CD8-positive, alpha-beta memory T cell (primary cell): ENCODE measurements around the gene CUL3. TPM values are rescaled to one million over a fixed set of nuclear protein-coding genes. Genes with fewer than 3 reads are reported as not detected.
"Not testable (repeated sequence)": the region's sequence is repeated elsewhere in the genome, so short reads cannot be mapped to it uniquely, and the experiment has no call there.

Experiments used
- CTCF ChIA-PET: fragments of 350-600 bp; sonication (Branson Sonifier 250); formaldehyde crosslinking; loops from one replicate; lab custom pipeline; 2021; ENCODE audit warnings: antibody characterized with exemption; lab: Charles Lee
- POLR2A ChIA-PET: fragments of 350-600 bp; sonication (Branson Sonifier 250); formaldehyde crosslinking; loops from one replicate; lab custom pipeline; 2021; ENCODE audit warnings: antibody characterized with exemption; lab: Charles Lee
- DNase-seq, 5 donors: peaks; one replicate each; pipeline versions ENCODE4 v3.0.0 to v3.0.0-alpha.2; 2020 to 2022; ENCODE audit warnings: mixed read lengths in 1 of 5
- H3K27ac ChIP-seq: one replicate; pipeline ENCODE4 v1.7.0; 2013; ENCODE audit warnings: low read depth, mild to moderate bottlenecking, low read length, moderate library complexity
- H3K27me3 ChIP-seq: 2 replicates; pipeline ENCODE4 v1.7.0; 2013; ENCODE audit warnings: low read length, mild to moderate bottlenecking; ENCODE audit not compliant: insufficient read depth, poor library complexity, severe bottlenecking
- H3K36me3 ChIP-seq: 2 replicates; pipeline ENCODE4 v1.7.0; 2013; ENCODE audit warnings: mild to moderate bottlenecking, low read length, moderate library complexity; ENCODE audit not compliant: insufficient read depth
- H3K4me1 ChIP-seq: 2 replicates; pipeline ENCODE4 v1.7.0; 2013; ENCODE audit warnings: mild to moderate bottlenecking, low read length, moderate library complexity; ENCODE audit not compliant: insufficient read depth
- H3K4me3 ChIP-seq: 2 replicates; pipeline ENCODE4 v1.7.0; 2013; ENCODE audit warnings: mild to moderate bottlenecking, low read length
- H3K9me3 ChIP-seq: 2 replicates; pipeline ENCODE4 v1.7.0; 2013; ENCODE audit warnings: mild to moderate bottlenecking, low read length
- H3K27ac Mint-ChIP-seq, 8 donors: one replicate each; pipeline ENCODE4 v1.8.0; 2020 to 2021; ENCODE audit warnings: mixed read lengths in 8 of 8, mild to moderate bottlenecking in 6 of 8, inconsistent platforms in 3 of 8, moderate library complexity in 3 of 8
- H3K27me3 Mint-ChIP-seq, 2 donors: one replicate each; pipeline ENCODE4 v1.8.0; 2020 to 2021; ENCODE audit warnings: mixed read lengths in 2 of 2, mild to moderate bottlenecking in 1 of 2, moderate library complexity in 1 of 2
- H3K36me3 Mint-ChIP-seq, 3 donors: one replicate each; pipeline ENCODE4 v1.8.0; 2020 to 2021; ENCODE audit warnings: mixed read lengths in 3 of 3, inconsistent platforms in 1 of 3, mild to moderate bottlenecking in 1 of 3
- H3K4me1 Mint-ChIP-seq, 3 donors: one replicate each; pipeline ENCODE4 v1.8.0; 2020 to 2021; ENCODE audit warnings: mixed read lengths in 3 of 3, inconsistent platforms in 1 of 3, mild to moderate bottlenecking in 1 of 3
- H3K4me3 Mint-ChIP-seq, 7 donors: one replicate each; pipeline ENCODE4 v1.8.0; 2020 to 2021; ENCODE audit warnings: mixed read lengths in 7 of 7, mild to moderate bottlenecking in 6 of 7, moderate library complexity in 4 of 7, inconsistent platforms in 2 of 7
- H3K9me3 Mint-ChIP-seq, 5 donors: one replicate each; pipeline ENCODE4 v1.8.0; 2020 to 2022; ENCODE audit warnings: mixed read lengths in 5 of 5, mild to moderate bottlenecking in 3 of 5, moderate library complexity in 2 of 5, inconsistent platforms in 1 of 5
- polyA plus RNA-seq: library from polyadenylated mRNA; unstranded; fragments of 300-500 nt; fragmentation: Illumina TruSeq; gene quantifications from one replicate; pipeline ENCODE4 v1.2.3, GENCODE V29; 2021
- total RNA-seq, 2 experiments: library from RNA; stranded (reverse); gene quantifications; one replicate each; pipeline ENCODE4 v1.2.3, GENCODE V29; 2021

The CUL3 gene
- total and polyA plus RNA-seq, 3 experiments from 2014 or later, result 58.1 to 104 (median 100) TPM

DNA sequence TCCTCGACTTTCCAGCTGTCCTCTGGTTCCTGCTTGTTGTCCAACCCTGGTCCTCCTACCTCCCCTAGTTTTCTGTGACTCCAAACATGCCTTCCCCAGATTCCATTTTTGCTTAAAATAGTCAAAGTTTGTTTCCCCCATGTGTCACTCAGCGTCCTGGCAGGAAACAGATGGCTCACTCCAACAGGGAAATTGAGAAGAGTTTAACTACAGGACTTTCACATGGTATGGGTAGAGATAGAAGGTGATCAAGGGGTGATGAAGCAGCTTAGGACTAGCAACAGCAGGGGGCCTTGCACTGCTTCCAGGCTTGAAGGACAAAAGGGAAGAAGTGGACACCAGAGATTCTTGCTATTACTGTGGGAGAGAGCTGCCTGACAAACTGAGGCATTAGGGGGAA lies 6.1 kb upstream of the CUL3 start:
- Histone ChIP-seq H3K27me3 (no peaks in the 10 kb centered on the region), H3K4me3 (no peak overlapping the region), H3K4me1 (no peaks in the 10 kb centered on the region), H3K9me3 (no peaks in the 10 kb centered on the region), H3K27ac (no peak overlapping the region), H3K36me3 (no peaks in the 10 kb centered on the region)
- Mint-ChIP-seq H3K4me3 (no peak overlapping the region), H3K9me3 (no peaks in the 10 kb centered on the region), H3K36me3 (no peaks in the 10 kb centered on the region), H3K4me1 (peaks cover 3 to 6% (median 4%) of the 10 kb centered on the region in 3 donors), H3K27ac (no peak overlapping the region), H3K27me3 (peaks cover 2 to 6% of the 10 kb centered on the region in 2 donors)
- no peak for DNase-seq
- POLR2A ChIA-PET, result no interaction called here
- CTCF ChIA-PET, result interaction anchor here (0.9 kb wide), 1 partner anchor 19 kb away, joined by 3 read pairs; no protein-coding TSS in a partner anchor

DNA sequence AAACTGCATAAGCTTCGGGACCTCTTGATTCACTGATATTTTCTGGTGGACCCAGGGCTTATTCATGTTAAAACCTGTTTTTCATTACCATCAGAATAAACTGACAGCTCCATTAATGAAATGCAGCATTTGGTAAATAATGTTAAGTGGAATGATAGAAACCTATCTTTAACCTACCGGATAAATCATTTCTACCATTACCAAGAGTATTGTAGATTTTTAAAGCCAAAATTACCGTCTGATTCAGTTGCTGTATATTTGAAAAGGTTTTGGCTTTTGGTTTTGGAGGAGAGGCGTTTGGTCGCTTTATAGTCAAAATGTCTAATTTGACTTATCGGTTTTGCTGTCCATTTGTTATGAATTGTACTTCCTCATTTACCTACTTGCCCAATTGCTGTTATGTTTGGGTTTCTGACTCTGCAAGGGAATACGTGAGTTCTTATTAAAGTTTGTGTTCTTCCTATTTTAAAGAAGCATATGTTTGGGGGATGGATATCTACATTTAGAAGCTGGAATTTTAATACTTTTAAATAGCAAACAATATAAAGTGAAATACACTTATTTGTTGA lies 1.0 kb upstream of the CUL3 start:
- H3K9me3 ChIP-seq, result no peaks in the 10 kb centered on the region
- DNase-seq, result no peak
- Mint-ChIP-seq H3K36me3 (peaks cover 0 to 29% (median 2%) of the 10 kb centered on the region in 3 donors), H3K27ac (peak overlapping the region in 7 of 8 donors; percentile 10 to 95 (median 91)), H3K4me3 (peak overlapping the region; percentile 92 to 98 (median 96)), H3K9me3 (no peaks in the 10 kb centered on the region), H3K4me1 (peaks cover 29 to 41% (median 37%) of the 10 kb centered on the region in 3 donors), H3K27me3 (peaks cover 0 to 2% of the 10 kb centered on the region in 2 donors)
- no peaks in the 10 kb centered on the region for H3K36me3 ChIP-seq
- POLR2A ChIA-PET, result interaction anchor here (0.5 to 1.6 kb wide), 5 partner anchors 9 to 825 kb away, joined by 3 to 8 read pairs (median 4); no protein-coding TSS in a partner anchor
- H3K27ac ChIP-seq, result peak overlapping the region; percentile 57
- CTCF ChIA-PET, result interaction anchor here (0.9 to 1.3 kb wide), 4 partner anchors 16 to 825 kb away, joined by 3 read pairs; no protein-coding TSS in a partner anchor
- H3K4me3 ChIP-seq, result peak overlapping the region; percentile 88
- peaks cover 30% of the 10 kb centered on the region for H3K4me1 ChIP-seq
- H3K27me3 ChIP-seq, result no peaks in the 10 kb centered on the region

DNA sequence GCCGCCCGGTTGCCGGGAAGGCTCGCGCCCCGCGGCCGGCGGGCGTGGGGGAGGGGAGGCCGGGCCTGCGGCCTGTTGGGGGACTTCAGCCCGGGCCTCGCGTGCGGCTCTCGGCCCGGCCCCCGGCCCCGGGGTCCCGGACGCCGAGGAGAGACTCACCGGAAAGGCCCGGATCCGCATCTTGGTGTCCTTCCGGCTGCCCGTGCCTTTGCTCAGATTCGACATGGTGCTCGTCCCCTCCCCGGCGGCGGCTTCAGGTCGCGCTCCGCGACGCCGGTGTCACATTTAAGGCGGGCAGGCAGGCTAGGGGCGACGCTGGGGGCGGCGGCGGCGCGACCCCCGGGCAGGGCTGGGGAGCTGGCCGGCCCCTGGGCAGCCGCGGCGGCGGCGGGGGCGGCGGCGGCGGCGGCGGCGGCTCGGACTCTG lies 365 bp downstream of the CUL3 start:
- Mint-ChIP-seq H3K27ac (peak overlapping the region; percentile 86 to 97 (median 92)), H3K36me3 (peaks cover 0 to 33% (median 5%) of the 10 kb centered on the region in 3 donors), H3K27me3 (no peaks in the 10 kb centered on the region), H3K4me3 (peak overlapping the region; percentile 82 to 98 (median 94)), H3K9me3 (no peaks in the 10 kb centered on the region), H3K4me1 (peaks cover 43 to 55% (median 51%) of the 10 kb centered on the region in 3 donors)
- no peaks in the 10 kb centered on the region for H3K36me3 ChIP-seq
- DNase-seq, result peak; percentile 48 to 78 (median 55)
- H3K27me3 ChIP-seq, result no peaks in the 10 kb centered on the region
- ChIA-PET POLR2A (interaction anchor here (1.0 to 1.6 kb wide), 2 partner anchors 10 to 824 kb away, joined by 3 to 5 read pairs; no protein-coding TSS in a partner anchor), CTCF (interaction anchor here (1.3 kb wide), 1 partner anchor 824 kb away, joined by 3 read pairs; no protein-coding TSS in a partner anchor)
- no peaks in the 10 kb centered on the region for H3K9me3 ChIP-seq
- H3K4me1 ChIP-seq, result peaks cover 44% of the 10 kb centered on the region
- no peak overlapping the region for H3K4me3 ChIP-seq
- H3K27ac ChIP-seq, result peak overlapping the region; percentile 54

DNA sequence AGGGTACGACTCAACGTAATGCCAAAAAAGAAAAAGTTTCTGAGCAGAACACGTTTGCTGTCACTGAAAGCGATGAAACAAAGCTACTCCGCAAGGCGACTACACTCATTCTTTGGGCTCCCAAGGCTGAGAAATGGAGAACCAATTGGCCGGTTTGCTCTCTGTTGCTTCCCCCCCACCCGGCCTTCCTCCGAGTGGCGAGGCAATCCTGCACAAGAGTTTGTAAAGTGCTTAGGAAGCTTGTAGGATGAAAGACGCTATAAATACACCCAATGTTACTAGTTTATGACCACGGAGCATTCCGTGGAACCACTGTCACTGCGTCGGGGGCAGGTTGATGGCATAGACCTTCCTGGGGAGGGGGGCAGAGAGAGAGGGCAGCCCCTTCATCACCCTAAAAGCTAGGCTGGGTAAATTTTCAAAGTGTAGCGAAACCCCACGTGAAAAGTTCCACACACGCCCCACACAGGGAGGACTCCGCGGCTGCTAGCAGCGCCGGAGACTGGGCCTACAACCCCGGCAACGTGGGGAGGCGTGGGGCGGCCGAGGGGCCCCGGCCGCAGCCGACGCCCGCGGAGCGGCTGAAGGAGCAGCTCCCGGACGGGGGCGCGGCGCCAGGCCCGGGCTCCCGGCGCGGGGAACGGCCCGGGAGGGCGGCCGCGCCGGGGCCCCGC lies 915 bp downstream of the CUL3 start:
- peak in 2 of 5 donors; percentile 3 to 28 for DNase-seq
- Histone ChIP-seq H3K4me3 (peak overlapping the region; percentile 89), H3K27me3 (no peaks in the 10 kb centered on the region), H3K36me3 (no peaks in the 10 kb centered on the region), H3K27ac (peak overlapping the region; percentile 64), H3K9me3 (no peaks in the 10 kb centered on the region), H3K4me1 (peaks cover 50% of the 10 kb centered on the region)
- H3K27ac Mint-ChIP-seq, result peak overlapping the region; percentile 90 to 99 (median 94)
- H3K4me3 Mint-ChIP-seq, result peak overlapping the region; percentile 90 to 100 (median 98)
- no peaks in the 10 kb centered on the region for H3K27me3 Mint-ChIP-seq
- H3K4me1 Mint-ChIP-seq, result peaks cover 49 to 60% (median 56%) of the 10 kb centered on the region in 3 donors
- H3K9me3 Mint-ChIP-seq, result no peaks in the 10 kb centered on the region
- ChIA-PET POLR2A (interaction anchor here (1.0 to 1.6 kb wide), 2 partner anchors 9 to 823 kb away, joined by 3 to 5 read pairs; no protein-coding TSS in a partner anchor), CTCF (no interaction called here)
- peaks cover 0 to 34% (median 5%) of the 10 kb centered on the region in 3 donors for H3K36me3 Mint-ChIP-seq

DNA sequence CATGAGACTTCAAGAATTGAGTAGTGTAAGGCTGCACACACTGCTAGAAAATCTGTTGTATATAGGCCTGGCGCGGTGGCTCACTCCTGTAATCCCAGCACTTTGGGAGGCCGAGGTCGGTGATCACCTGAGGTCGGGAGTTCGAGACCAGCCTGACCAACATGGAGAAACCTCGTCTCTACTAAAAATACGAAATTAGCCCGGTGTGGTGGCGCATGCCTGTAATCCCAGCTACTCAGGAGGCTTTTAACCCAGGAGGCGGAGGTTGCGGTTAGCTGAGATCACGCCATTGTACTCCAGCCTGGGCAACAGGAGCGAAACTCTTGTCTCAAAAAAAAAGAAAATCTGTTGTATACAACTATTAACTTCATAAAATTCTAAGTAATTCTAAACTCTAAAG lies 2.1 kb downstream of the CUL3 start:
- POLR2A ChIA-PET, DNase-seq, H3K9me3 ChIP-seq, H3K27me3 Mint-ChIP-seq, H3K9me3 Mint-ChIP-seq, H3K36me3 ChIP-seq, H3K27ac ChIP-seq, H3K27me3 ChIP-seq: not testable (repeated sequence)
- Histone ChIP-seq H3K4me3 (peak overlapping the region; percentile 89), H3K4me1 (peaks cover 53% of the 10 kb centered on the region)
- peaks cover 61 to 72% (median 68%) of the 10 kb centered on the region in 3 donors for H3K4me1 Mint-ChIP-seq
- H3K4me3 Mint-ChIP-seq, result peak overlapping the region; percentile 90 to 100 (median 98)
- CTCF ChIA-PET, result interaction anchor here (0.8 kb wide), 1 partner anchor 213 kb away, joined by 3 read pairs; no protein-coding TSS in a partner anchor
- peak overlapping the region in 3 of 8 donors; percentile 11 to 95 (median 19) for H3K27ac Mint-ChIP-seq
- H3K36me3 Mint-ChIP-seq, result peaks cover 0 to 34% (median 5%) of the 10 kb centered on the region in 3 donors

DNA sequence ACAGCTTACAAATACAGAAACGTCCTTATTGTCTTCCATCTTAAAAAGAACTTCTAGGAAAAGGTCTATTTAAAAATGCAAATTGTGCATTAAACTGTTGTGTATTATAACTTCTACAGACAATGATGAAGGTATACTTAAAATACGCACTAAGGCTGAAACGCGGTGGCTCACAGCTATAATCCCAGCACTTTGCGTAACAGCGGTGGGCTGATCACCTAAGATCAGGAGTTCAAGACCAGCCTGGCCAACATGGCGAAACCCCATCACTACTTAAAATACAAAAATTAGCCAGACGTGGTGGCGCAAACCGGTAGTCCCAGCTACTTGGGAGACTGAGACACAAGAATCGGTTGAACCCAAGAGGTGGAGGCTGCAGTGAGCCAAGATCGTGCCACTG lies 4.9 kb downstream of the CUL3 start:
- Mint-ChIP-seq H3K27ac (peak overlapping the region in 2 of 8 donors; percentile 14 to 44), H3K27me3 (no peaks in the 10 kb centered on the region), H3K4me3 (peak overlapping the region in 6 of 7 donors; percentile 15 to 69 (median 50)), H3K36me3 (peaks cover 0 to 29% (median 5%) of the 10 kb centered on the region in 3 donors), H3K9me3 (no peaks in the 10 kb centered on the region), H3K4me1 (peaks cover 80 to 86% (median 84%) of the 10 kb centered on the region in 3 donors)
- POLR2A ChIA-PET, result no interaction called here
- no peaks in the 10 kb centered on the region for H3K36me3 ChIP-seq
- no peak overlapping the region for H3K4me3 ChIP-seq
- no peaks in the 10 kb centered on the region for H3K27me3 ChIP-seq
- H3K27ac ChIP-seq, result no peak overlapping the region
- CTCF ChIA-PET, result no interaction called here
- no peaks in the 10 kb centered on the region for H3K9me3 ChIP-seq
- no peak for DNase-seq
- peaks cover 76% of the 10 kb centered on the region for H3K4me1 ChIP-seq

DNA sequence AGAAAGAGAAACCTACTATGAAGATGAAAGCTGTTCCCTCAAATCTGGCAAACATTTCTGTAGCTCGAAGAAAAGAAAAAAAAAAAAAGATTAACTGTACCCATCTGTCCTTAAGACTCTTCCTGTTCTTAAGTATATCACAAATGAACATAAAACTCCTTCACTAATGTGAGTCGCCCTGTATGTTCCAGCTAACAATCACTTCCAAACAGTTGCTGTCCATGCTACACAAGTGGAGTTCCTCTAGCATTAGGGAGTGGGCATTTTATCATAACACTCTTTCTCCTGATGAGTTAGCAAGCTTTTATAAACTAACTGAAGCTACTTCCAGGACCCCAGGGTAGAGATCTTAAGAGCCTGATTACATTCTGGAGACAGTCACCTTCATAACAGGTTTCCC lies 5.8 kb downstream of the CUL3 start:
- DNase-seq, result no peak
- Histone ChIP-seq H3K36me3 (no peaks in the 10 kb centered on the region), H3K4me3 (peak overlapping the region; percentile 10), H3K27me3 (no peaks in the 10 kb centered on the region), H3K4me1 (peaks cover 84% of the 10 kb centered on the region), H3K27ac (no peak overlapping the region), H3K9me3 (no peaks in the 10 kb centered on the region)
- H3K4me3 Mint-ChIP-seq, result peak overlapping the region; percentile 15 to 69 (median 49)
- no peaks in the 10 kb centered on the region for H3K9me3 Mint-ChIP-seq
- POLR2A ChIA-PET, result no interaction called here
- H3K27ac Mint-ChIP-seq, result peak overlapping the region in 5 of 8 donors; percentile 0 to 44 (median 17)
- H3K27me3 Mint-ChIP-seq, result no peaks in the 10 kb centered on the region
- CTCF ChIA-PET, result interaction anchor here (0.6 to 0.7 kb wide), 2 partner anchors 79 to 225 kb away, joined by 3 read pairs; no protein-coding TSS in a partner anchor
- peaks cover 88 to 94% (median 93%) of the 10 kb centered on the region in 3 donors for H3K4me1 Mint-ChIP-seq
- peaks cover 0 to 29% (median 5%) of the 10 kb centered on the region in 3 donors for H3K36me3 Mint-ChIP-seq
